ENCODE data around the gene CFAP65. TPM values are rescaled to one million over a fixed set of nuclear protein-coding genes. Genes with fewer than 3 reads are reported as not detected.

The CFAP65 gene
- total RNA-seq, 2 donors from 2014 or later: not detected

GRCh38 chr2:218985021-218985324, 56.3 kb downstream of the CFAP65 start, which contains the start of gene FEV:
Gene FEV (minus strand): TSS chr2:218985184. CDS start chr2:218985075, 109 bp downstream.
- TF ChIP-seq CTCF (IDR thresholded peaks at IDR 0.05) (no peak), POLR2A (IDR thresholded peaks at IDR 0.05) (no peak)
- H3K27ac ChIP-seq: no peak within 1 kb of the TSS
- WGBS, 2 donors: 1% methylated on average over 20 of the region's 32 CpGs; no CpG with 5 or more reads in 1 of the 2 donors
- no peak within 1 kb of the TSS for H3K4me3 ChIP-seq
- no peak for ATAC-seq
- no peak for DNase-seq
- H3K9me3 ChIP-seq: no peaks in the 10 kb centered on the region
- no peaks in the 10 kb centered on the region for H3K36me3 ChIP-seq (replicated peaks in 1 of 2; ENCODE audit: insufficient read depth in 1 of 2, low read depth in 2 of 2)
- H3K4me1 ChIP-seq: peaks cover 41% of the 10 kb centered on the region
- intact Hi-C loops (cut with DNase I): no loop called here
- peaks cover 0 to 67% of the 10 kb centered on the region in 2 donors for H3K27me3 ChIP-seq

- no peak overlapping the region for H3K4me3 ChIP-seq
- no peaks in the 10 kb centered on the region for H3K36me3 ChIP-seq (replicated peaks in 1 of 2; ENCODE audit: insufficient read depth in 1 of 2, low read depth in 2 of 2)
- H3K4me1 ChIP-seq: peaks cover 45% of the 10 kb centered on the region
- DNase-seq (peak in 1 of 4 donors; percentile 37), ATAC-seq (no peak)
- intact Hi-C loops (cut with DNase I): no loop called here
- no peak overlapping the region for H3K27ac ChIP-seq
- TF ChIP-seq CTCF (IDR thresholded peaks at IDR 0.05): no peak
- TF ChIP-seq POLR2A (IDR thresholded peaks at IDR 0.05): no peak
- no peaks in the 10 kb centered on the region for H3K9me3 ChIP-seq
- 2 to 3% methylated on average over 16 to 49 of the region's 50 CpGs for WGBS, 2 donors
- peaks cover 0 to 64% of the 10 kb centered on the region in 2 donors for H3K27me3 ChIP-seq
Measured at GRCh38 chr2:218984239-218985020, 56.9 kb downstream of the CFAP65 start.

- Histone ChIP-seq H3K27ac (no peak overlapping the region), H3K27me3 (peaks cover 0 to 64% of the 10 kb centered on the region in 2 donors), H3K36me3 (replicated peaks in 1 of 2; ENCODE audit: insufficient read depth in 1 of 2, low read depth in 2 of 2) (no peaks in the 10 kb centered on the region), H3K4me1 (peaks cover 45% of the 10 kb centered on the region), H3K9me3 (no peaks in the 10 kb centered on the region), H3K4me3 (no peak overlapping the region)
- intact Hi-C loops (cut with DNase I): no loop called here
- no peak for TF ChIP-seq CTCF (IDR thresholded peaks at IDR 0.05)
- no peak for TF ChIP-seq POLR2A (IDR thresholded peaks at IDR 0.05)
- 17% methylated on average over 10 of the region's 10 CpGs; no CpG with 5 or more reads in 1 of the 2 donors for WGBS, 2 donors
- DNase-seq: no peak
- ATAC-seq: no peak
Measured at GRCh38 chr2:218983934-218984238, 57.4 kb downstream of the CFAP65 start.

GRCh38 chr2:218983263-218983933, 57.9 kb downstream of the CFAP65 start:
- no peak overlapping the region for H3K4me3 ChIP-seq
- H3K27me3 ChIP-seq: peaks cover 0 to 69% of the 10 kb centered on the region in 2 donors
- no peaks in the 10 kb centered on the region for H3K9me3 ChIP-seq
- intact Hi-C loops (cut with DNase I): no loop called here
- DNase-seq (no peak), ATAC-seq (no peak)
- H3K4me1 ChIP-seq: peaks cover 45% of the 10 kb centered on the region
- no peaks in the 10 kb centered on the region for H3K36me3 ChIP-seq (replicated peaks in 1 of 2; ENCODE audit: insufficient read depth in 1 of 2, low read depth in 2 of 2)
- TF ChIP-seq POLR2A (IDR thresholded peaks at IDR 0.05) (no peak), CTCF (IDR thresholded peaks at IDR 0.05) (no peak)
- 14 to 17% methylated on average over 19 to 22 of the region's 23 CpGs for WGBS, 2 donors
- no peak overlapping the region for H3K27ac ChIP-seq
